ENCODE data around the gene ERP29.

The ERP29 gene

GRCh38 chr12:112011685-112012084 lies 1.5 kb upstream of the ERP29 start:
- no peak for TF ChIP-seq CTCF (conservative IDR thresholded peaks at IDR 0.05; ENCODE audit: low read depth, low read length)
- DNase-seq (ENCODE audit: low read depth) = no peak
- H3K4me3 ChIP-seq (ENCODE audit: low read length) = no peak overlapping the region

- no peak for TF ChIP-seq CTCF (conservative IDR thresholded peaks at IDR 0.05; ENCODE audit: low read depth, low read length)
- H3K4me3 ChIP-seq (ENCODE audit: low read length) = peak overlapping the region; percentile 85
- peak; percentile 62 for DNase-seq (ENCODE audit: low read depth)
Measured at GRCh38 chr12:112013601-112014402, 576 bp downstream of the ERP29 start.

- H3K4me3 ChIP-seq (ENCODE audit: low read length) = no peak overlapping the region
- TF ChIP-seq CTCF (conservative IDR thresholded peaks at IDR 0.05; ENCODE audit: low read depth, low read length) = no peak
- DNase-seq (ENCODE audit: low read depth) = no peak
Measured at GRCh38 chr12:112015938-112016337, 2.7 kb downstream of the ERP29 start.

- TF ChIP-seq CTCF (conservative IDR thresholded peaks at IDR 0.05; ENCODE audit: low read depth, low read length) = no peak
- no peak for DNase-seq (ENCODE audit: low read depth)
- H3K4me3 ChIP-seq (ENCODE audit: low read length) = no peak overlapping the region
Measured at GRCh38 chr12:112017041-112017440, 3.8 kb downstream of the ERP29 start.

GRCh38 chr12:112018571-112019237 lies 5.5 kb downstream of the ERP29 start:
- H3K4me3 ChIP-seq (ENCODE audit: low read length) = no peak overlapping the region
- no peak for TF ChIP-seq CTCF (conservative IDR thresholded peaks at IDR 0.05; ENCODE audit: low read depth, low read length)
- no peak for DNase-seq (ENCODE audit: low read depth)

- no peak overlapping the region for H3K4me3 ChIP-seq (ENCODE audit: low read length)
- DNase-seq (ENCODE audit: low read depth) = no peak
- TF ChIP-seq CTCF (conservative IDR thresholded peaks at IDR 0.05; ENCODE audit: low read depth, low read length) = no peak
Measured at GRCh38 chr12:112020947-112021457, 7.8 kb downstream of the ERP29 start.

Measured in retinal pigment epithelial cell (primary cell).